Sigmoid colon (tissue), 4 donors: ENCODE results near the gene HSPB2.

Experiments used
- CTCF ChIP-seq, 4 experiments: fragments of 450-650 bp in 3 of 4; fragments of 200-600 bp in 1 of 4; IDR thresholded peaks; one replicate each; pipeline ENCODE4 v1.5.1; 2016 to 2019; ENCODE audit warnings: antibody characterized with exemption in 4 of 4, mild to moderate bottlenecking in 3 of 4, moderate library complexity in 2 of 4
- EP300 ChIP-seq, 4 donors: sonication (generic); formaldehyde crosslinking; IDR thresholded peaks; one replicate each; pipeline ENCODE4 v1.6.1; 2017; ENCODE audit warnings: antibody characterized with exemption in 4 of 4
- POLR2A ChIP-seq, 2 donors: fragments of 450-650 bp; IDR thresholded peaks; one replicate each; pipeline ENCODE4 v1.6.1; 2016; ENCODE audit warnings: antibody characterized with exemption in 2 of 2, mild to moderate bottlenecking in 2 of 2, moderate library complexity in 2 of 2
- POLR2AphosphoS5 ChIP-seq, 4 donors: sonication (generic); formaldehyde crosslinking; IDR thresholded peaks; one replicate each; pipeline ENCODE4 v1.6.1; 2017; ENCODE audit warnings: antibody characterized with exemption in 4 of 4

DNA sequence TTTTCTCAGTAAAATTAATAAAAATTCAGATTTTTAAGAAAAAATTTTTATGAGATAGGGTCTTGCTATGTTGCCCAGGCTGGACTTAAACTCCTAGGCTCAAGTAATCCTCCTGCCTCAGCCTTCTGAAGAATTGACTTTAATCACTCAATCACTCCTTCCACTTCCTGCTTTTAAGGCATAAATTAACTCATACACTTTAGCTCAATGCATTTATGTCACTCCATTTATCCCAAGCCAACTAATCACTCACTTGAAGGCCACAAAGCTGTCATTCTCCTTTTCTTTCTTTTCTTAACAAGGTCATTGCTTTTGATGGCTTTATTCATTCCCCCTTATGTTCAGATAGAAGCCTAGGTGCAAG, 42.0 kb upstream of the HSPB2 start:
- TF ChIP-seq CTCF (IDR thresholded peaks at IDR 0.05) (no peak), POLR2A (IDR thresholded peaks at IDR 0.05) (no peak), POLR2AphosphoS5 (IDR thresholded peaks at IDR 0.05) (no peak), EP300 (IDR thresholded peaks at IDR 0.05) (no peak)
